SHP77 (cell line): ENCODE results near the gene CYSTM1.
"Not testable (repeated sequence)": the region's sequence is repeated elsewhere in the genome, so short reads cannot be mapped to it uniquely, and the experiment has no call there.

Source experiments
- DNase-seq, 2 experiments: peaks; one replicate each; lab custom pipeline; 2025; lab: John Stamatoyannopoulos, UW

The CYSTM1 gene

GRCh38 chr5:140178086-140178410 lies 3.1 kb downstream of the CYSTM1 start:
- no peak for DNase-seq

- no peak for DNase-seq
Measured at GRCh38 chr5:140178482-140179116, 3.6 kb downstream of the CYSTM1 start.

GRCh38 chr5:140181002-140181483 lies 6.1 kb downstream of the CYSTM1 start:
- no peak for DNase-seq

- no peak for DNase-seq
Measured at GRCh38 chr5:140181525-140181924, 6.5 kb downstream of the CYSTM1 start.

- DNase-seq, result no peak
Measured at GRCh38 chr5:140182075-140182711, 7.2 kb downstream of the CYSTM1 start.

GRCh38 chr5:140182803-140183367 lies 7.9 kb downstream of the CYSTM1 start:
- DNase-seq, result no peak

- no peak for DNase-seq
Measured at GRCh38 chr5:140185409-140185808, 10.4 kb downstream of the CYSTM1 start.

GRCh38 chr5:140186267-140186671 lies 11.3 kb downstream of the CYSTM1 start:
- no peak for DNase-seq

GRCh38 chr5:140189253-140189652 lies 14.3 kb downstream of the CYSTM1 start:
- DNase-seq, result no peak

GRCh38 chr5:140189977-140190871 lies 15.2 kb downstream of the CYSTM1 start:
- DNase-seq, result no peak

GRCh38 chr5:140190872-140191218 lies 15.9 kb downstream of the CYSTM1 start:
- DNase-seq, result no peak

- no peak for DNase-seq
Measured at GRCh38 chr5:140192715-140193430, 17.9 kb downstream of the CYSTM1 start.

GRCh38 chr5:140194662-140195061 lies 19.7 kb downstream of the CYSTM1 start:
- DNase-seq, result no peak

- no peak for DNase-seq
Measured at GRCh38 chr5:140196115-140196814, 21.3 kb downstream of the CYSTM1 start.

GRCh38 chr5:140197023-140197422 lies 22.0 kb downstream of the CYSTM1 start:
- no peak for DNase-seq

- DNase-seq, result not testable (repeated sequence)
Measured at GRCh38 chr5:140198915-140199314, 23.9 kb downstream of the CYSTM1 start.

GRCh38 chr5:140202078-140202477 lies 27.1 kb downstream of the CYSTM1 start:
- DNase-seq, result no peak

- DNase-seq, result no peak
Measured at GRCh38 chr5:140202610-140203009, 27.6 kb downstream of the CYSTM1 start.

- no peak for DNase-seq
Measured at GRCh38 chr5:140205216-140205615, 30.2 kb downstream of the CYSTM1 start.

- DNase-seq, result no peak
Measured at GRCh38 chr5:140205952-140206351, 31.0 kb downstream of the CYSTM1 start.

- DNase-seq, result no peak
Measured at GRCh38 chr5:140207250-140207964, 32.4 kb downstream of the CYSTM1 start.
